Esophagus (tissue), 2 donors: Measurements from ENCODE around the gene DSTN. TPM values are rescaled to one million over a fixed set of nuclear protein-coding genes. Genes with fewer than 3 reads are reported as not detected.

Source experiments
- H3K27ac ChIP-seq, 2 donors: one replicate each; pipeline ENCODE4 v1.5.1; 2013; ENCODE audit warnings: low read depth in 2 of 2, mild to moderate bottlenecking in 2 of 2, inconsistent platforms in 1 of 2, low read length in 1 of 2, moderate library complexity in 1 of 2
- H3K27me3 ChIP-seq, 2 donors: one replicate each; pipeline ENCODE4 v1.6.1; 2013; ENCODE audit warnings: low read length in 2 of 2, control low read depth in 1 of 2, mild to moderate bottlenecking in 1 of 2; ENCODE audit not compliant: insufficient read depth in 2 of 2, control insufficient read depth in 1 of 2
- H3K36me3 ChIP-seq, 2 donors: one replicate each; pipeline ENCODE4 v1.6.1; 2013; ENCODE audit warnings: low read length in 1 of 2; ENCODE audit not compliant: control insufficient read depth in 2 of 2, insufficient read depth in 2 of 2
- H3K4me1 ChIP-seq, 2 donors: one replicate each; pipeline ENCODE4 v1.6.1; 2013; ENCODE audit warnings: low read length in 1 of 2; ENCODE audit not compliant: control insufficient read depth in 2 of 2, insufficient read depth in 2 of 2
- H3K4me3 ChIP-seq, 2 donors: one replicate each; pipeline ENCODE4 v1.5.1; 2013; ENCODE audit warnings: low read length in 2 of 2, mild to moderate bottlenecking in 2 of 2, low read depth in 1 of 2, moderate library complexity in 1 of 2
- H3K9me3 ChIP-seq, 2 donors: one replicate each; pipeline ENCODE4 v1.6.1; 2013; ENCODE audit warnings: mild to moderate bottlenecking in 2 of 2, low read depth in 1 of 2, low read length in 1 of 2, moderate library complexity in 1 of 2; ENCODE audit not compliant: control insufficient read depth in 2 of 2, insufficient read depth in 1 of 2
- WGBS, 2 donors: extraction: QIAGEN DNeasy Blood & Tissue Kit; methylation state at CpG; one replicate each; pipeline ENCODE4 v1.1.7; 2013; 5-methylcytosine and 5-hydroxymethylcytosine counted together
- polyA plus RNA-seq, 2 donors: library from polyadenylated mRNA; stranded (reverse); fragments of 200-250 nt; gene quantifications; one replicate each; pipeline ENCODE4 v1.2.3, GENCODE V29; 2013
- donor health status: healthy with polysubstance abuse.
- donor health status: Bipolar disorder and iron deficiency.

The DSTN gene
- polyA plus RNA-seq, 2 donors, result 301 to 455 TPM

- Histone ChIP-seq H3K27ac (no peak overlapping the region), H3K4me1 (peaks cover 2 to 4% of the 10 kb centered on the region in 2 donors), H3K4me3 (no peak overlapping the region), H3K36me3 (peaks cover 2 to 9% of the 10 kb centered on the region in 2 donors), H3K27me3 (no peaks in the 10 kb centered on the region), H3K9me3 (no peaks in the 10 kb centered on the region)
- WGBS, 2 donors, result 89 to 91% methylated on average over 4 of the region's 4 CpGs
Measured at GRCh38 chr20:17602493-17602892, 32.6 kb downstream of the DSTN start.

DNA sequence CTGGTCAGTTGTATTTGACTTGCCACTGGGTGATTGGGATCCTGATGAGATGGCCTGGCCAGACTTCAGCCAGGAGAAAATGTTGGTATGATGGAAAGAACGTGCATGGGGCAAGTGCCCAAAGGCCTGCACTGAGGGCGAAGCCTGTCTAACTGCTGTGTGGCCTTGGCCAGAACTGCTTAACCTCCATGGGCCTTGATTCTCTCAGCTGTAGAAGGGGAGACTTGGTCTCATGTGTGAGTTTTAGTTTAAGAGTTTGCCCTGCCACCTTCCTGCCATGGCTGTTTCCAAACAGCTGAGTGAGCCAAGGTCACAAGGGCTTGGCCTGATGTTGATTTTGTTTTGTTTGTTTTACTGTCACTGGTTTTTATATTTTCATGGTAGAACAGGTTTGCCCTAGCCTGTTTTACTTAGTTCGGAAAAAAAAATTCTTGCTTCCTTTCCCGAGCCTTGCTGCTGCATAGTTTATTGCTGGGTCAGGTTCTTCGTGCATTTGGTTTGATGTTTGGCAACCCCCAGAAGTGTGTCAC, 35.3 kb downstream of the DSTN start:
- Histone ChIP-seq H3K27ac (peak overlapping the region; percentile 22 to 80), H3K4me1 (peaks cover 0 to 2% of the 10 kb centered on the region in 2 donors), H3K4me3 (no peak overlapping the region), H3K27me3 (no peaks in the 10 kb centered on the region), H3K9me3 (no peaks in the 10 kb centered on the region), H3K36me3 (peaks cover 2 to 12% of the 10 kb centered on the region in 2 donors)
- WGBS, 2 donors, result 49 to 56% methylated on average over 5 of the region's 5 CpGs

GRCh38 chr20:17606001-17606400, 36.1 kb downstream of the DSTN start:
- no peak overlapping the region for H3K4me3 ChIP-seq
- H3K4me1 ChIP-seq, result peaks cover 5 to 7% of the 10 kb centered on the region in 2 donors
- peaks cover 2 to 12% of the 10 kb centered on the region in 2 donors for H3K36me3 ChIP-seq
- H3K27ac ChIP-seq, result no peak overlapping the region
- no peaks in the 10 kb centered on the region for H3K27me3 ChIP-seq
- 51 to 59% methylated on average over 2 of the region's 2 CpGs for WGBS, 2 donors
- H3K9me3 ChIP-seq, result no peaks in the 10 kb centered on the region

- H3K27me3 ChIP-seq, result no peaks in the 10 kb centered on the region
- WGBS, 2 donors, result 81 to 83% methylated on average over 3 of the region's 3 CpGs
- no peak overlapping the region for H3K27ac ChIP-seq
- no peaks in the 10 kb centered on the region for H3K9me3 ChIP-seq
- H3K4me3 ChIP-seq, result no peak overlapping the region
- peaks cover 22 to 23% of the 10 kb centered on the region in 2 donors for H3K4me1 ChIP-seq
- peaks cover 2 to 10% of the 10 kb centered on the region in 2 donors for H3K36me3 ChIP-seq
Measured at GRCh38 chr20:17608701-17609497, 39.0 kb downstream of the DSTN start.

DNA sequence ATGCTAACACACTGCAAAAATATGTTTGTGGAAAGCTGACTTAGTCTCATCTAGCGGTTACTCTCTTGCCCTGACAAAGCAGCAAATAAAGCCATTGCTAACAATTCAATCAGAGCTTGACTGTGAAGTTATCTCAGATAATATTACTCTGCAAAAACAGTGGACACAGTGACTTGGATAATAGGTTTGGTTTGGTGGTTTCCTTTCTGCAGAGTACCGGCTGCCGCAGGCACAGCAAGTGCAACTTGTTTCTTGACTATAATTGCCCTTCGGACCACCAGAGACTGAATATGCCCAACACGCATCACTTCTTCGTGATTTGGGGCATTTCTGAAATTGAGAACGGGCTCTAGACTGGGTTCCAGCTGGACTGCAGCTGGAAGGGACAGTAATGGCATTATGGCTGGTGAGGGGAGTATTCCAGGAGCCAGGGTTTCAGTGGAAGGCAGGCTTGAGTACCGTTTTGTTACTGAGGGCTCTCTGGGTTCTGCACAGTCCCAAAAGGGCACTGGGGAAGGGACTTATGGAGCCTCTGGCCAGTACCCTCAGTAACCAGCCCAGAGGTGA, 40.0 kb downstream of the DSTN start:
- Histone ChIP-seq H3K36me3 (peaks cover 2 to 10% of the 10 kb centered on the region in 2 donors), H3K9me3 (no peaks in the 10 kb centered on the region), H3K27me3 (no peaks in the 10 kb centered on the region), H3K4me1 (peaks cover 22 to 30% of the 10 kb centered on the region in 2 donors), H3K4me3 (no peak overlapping the region), H3K27ac (peak overlapping the region; percentile 56 to 67)
- WGBS, 2 donors, result 61 to 83% methylated on average over 8 of the region's 8 CpGs

DNA sequence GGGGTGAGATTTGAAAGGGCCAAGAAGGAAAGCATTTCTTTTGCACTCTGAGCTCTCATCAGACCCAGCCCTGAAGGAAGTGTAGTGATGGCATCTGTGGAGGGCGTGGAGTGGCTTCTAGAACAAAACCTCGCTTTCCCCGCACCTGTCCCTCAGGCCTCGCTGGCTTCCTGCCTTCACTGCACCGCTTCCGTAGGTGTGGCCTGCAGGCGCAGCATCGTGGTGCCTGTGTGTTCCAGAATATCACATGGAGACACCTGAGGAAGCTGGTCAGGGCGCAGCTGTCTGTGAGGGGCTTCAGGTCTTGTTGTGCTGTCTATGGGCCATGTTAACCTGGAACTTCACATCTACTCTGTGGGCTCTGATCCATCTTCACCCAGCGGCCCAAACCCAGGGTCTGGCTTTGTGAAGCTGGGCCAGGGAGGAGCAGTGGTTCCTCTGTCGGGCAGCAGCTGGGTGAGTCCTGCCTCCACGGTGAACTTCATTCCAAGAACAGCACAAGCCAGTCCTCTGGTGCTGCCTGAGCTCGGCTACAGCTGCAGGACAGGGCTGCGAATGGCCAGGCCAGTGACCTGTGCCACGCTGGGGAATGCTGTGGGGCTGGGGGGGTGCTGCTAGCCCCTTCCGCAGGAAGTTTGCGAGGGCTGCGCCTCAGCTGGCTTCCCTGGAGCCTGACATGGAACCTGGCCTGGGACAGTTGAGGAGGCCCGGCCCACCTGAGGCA, 40.9 kb downstream of the DSTN start:
- peaks cover 2 to 16% of the 10 kb centered on the region in 2 donors for H3K36me3 ChIP-seq
- WGBS, 2 donors, result 31 to 39% methylated on average over 19 of the region's 19 CpGs
- H3K27ac ChIP-seq, result peak overlapping the region; percentile 31 to 89
- H3K9me3 ChIP-seq, result no peaks in the 10 kb centered on the region
- H3K4me1 ChIP-seq, result peaks cover 20 to 34% of the 10 kb centered on the region in 2 donors
- no peak overlapping the region for H3K4me3 ChIP-seq
- H3K27me3 ChIP-seq, result no peaks in the 10 kb centered on the region

DNA sequence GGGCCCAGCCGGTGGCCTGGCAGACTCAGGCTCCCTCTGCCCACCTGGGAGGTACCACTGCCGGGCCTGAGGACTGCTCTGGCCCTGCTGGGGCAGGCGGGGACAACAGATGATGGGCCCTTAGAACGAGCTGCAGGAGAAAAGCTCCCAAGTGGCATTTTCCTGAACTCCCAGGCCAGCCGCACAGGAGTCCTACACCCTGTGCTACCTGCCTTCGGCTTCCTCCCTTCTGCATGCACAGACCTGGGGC, 41.3 kb downstream of the DSTN start:
- Histone ChIP-seq H3K27ac (peak overlapping the region; percentile 31 to 89), H3K27me3 (no peaks in the 10 kb centered on the region), H3K36me3 (peaks cover 5 to 21% of the 10 kb centered on the region in 2 donors), H3K9me3 (no peaks in the 10 kb centered on the region), H3K4me3 (no peak overlapping the region), H3K4me1 (peaks cover 20 to 34% of the 10 kb centered on the region in 2 donors)
- WGBS, 2 donors, result 37 to 53% methylated on average over 6 of the region's 6 CpGs

DNA sequence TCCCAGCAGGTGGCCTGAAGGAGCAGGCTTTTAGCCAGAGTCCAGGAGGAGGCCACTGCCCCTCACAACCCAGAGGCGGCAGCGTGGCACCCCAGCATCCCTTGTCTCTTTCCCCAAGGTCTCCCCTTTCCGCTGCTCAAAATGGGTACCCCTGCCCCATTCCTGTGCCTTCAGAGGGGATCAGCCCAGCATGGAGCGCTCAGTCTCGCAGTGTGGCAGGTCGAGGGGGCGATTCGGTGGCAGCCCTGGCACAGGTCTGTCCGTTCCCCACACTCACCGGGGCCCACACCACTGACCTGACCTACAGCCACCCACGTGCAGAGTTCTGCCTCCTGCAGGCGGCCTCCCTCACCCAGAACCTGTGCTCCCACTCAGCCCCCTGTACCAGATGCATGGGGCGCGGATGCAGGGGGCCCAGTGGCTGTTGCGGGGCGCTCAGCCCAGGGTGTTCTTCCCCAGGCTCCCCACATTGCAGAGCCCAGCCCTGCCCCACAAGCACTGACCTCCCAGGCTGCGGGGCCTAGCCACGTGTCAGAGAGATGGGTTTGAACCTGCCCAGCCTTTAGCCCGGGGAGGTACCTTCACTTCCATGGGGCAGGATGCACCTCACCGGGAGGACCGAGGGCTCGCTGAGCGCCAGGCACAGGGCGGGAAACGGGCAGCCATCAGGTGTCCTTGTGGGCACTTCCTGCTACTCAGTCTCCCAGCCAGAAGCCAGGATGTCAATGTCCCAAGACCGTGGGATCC, 41.8 kb downstream of the DSTN start:
- H3K36me3 ChIP-seq, result peaks cover 3 to 26% of the 10 kb centered on the region in 2 donors
- H3K4me1 ChIP-seq, result peaks cover 20 to 34% of the 10 kb centered on the region in 2 donors
- peak overlapping the region; percentile 31 to 89 for H3K27ac ChIP-seq
- H3K27me3 ChIP-seq, result no peaks in the 10 kb centered on the region
- no peaks in the 10 kb centered on the region for H3K9me3 ChIP-seq
- WGBS, 2 donors, result 51 to 60% methylated on average over 26 of the region's 26 CpGs
- no peak overlapping the region for H3K4me3 ChIP-seq
